Astrocyte of the hippocampus (primary cell): ENCODE results near the gene SLC6A17.

Experiments
- DNase-seq: peaks from one replicate; pipeline ENCODE4 v3.0.0; 2011; ENCODE audit warnings: low read depth, low spot score

Gene SLC6A17

GRCh38 chr1:110203021-110203661, 52.8 kb downstream of the SLC6A17 start:
- peak; percentile 80 for DNase-seq

GRCh38 chr1:110205156-110205555, 54.9 kb downstream of the SLC6A17 start:
- no peak for DNase-seq

- no peak for DNase-seq
These were observed 55.4 kb downstream of the SLC6A17 start for GRCh38 chr1:110205591-110206155.

GRCh38 chr1:110206261-110206920, 56.1 kb downstream of the SLC6A17 start:
- no peak for DNase-seq

GRCh38 chr1:110207831-110208230, 57.5 kb downstream of the SLC6A17 start:
- peak; percentile 77 for DNase-seq

GRCh38 chr1:110208916-110209645, 58.8 kb downstream of the SLC6A17 start:
- DNase-seq: no peak

- peak; percentile 65 for DNase-seq
These were observed 59.7 kb downstream of the SLC6A17 start, which contains the start of gene KCNC4 for GRCh38 chr1:110209715-110210603. Gene KCNC4 (plus strand): TSS chr1:110210314. CDS start chr1:110211500, 1,186 bp downstream.

GRCh38 chr1:110210604-110211495, 60.6 kb downstream of the SLC6A17 start:
- peak; percentile 60 for DNase-seq

- DNase-seq: no peak
These were observed 61.3 kb downstream of the SLC6A17 start for GRCh38 chr1:110211496-110212168.

GRCh38 chr1:110212169-110213142, 62.2 kb downstream of the SLC6A17 start:
- DNase-seq: no peak

- DNase-seq: no peak
These were observed 62.8 kb downstream of the SLC6A17 start for GRCh38 chr1:110213143-110213540.

- no peak for DNase-seq
These were observed 64.4 kb downstream of the SLC6A17 start for GRCh38 chr1:110214454-110215404.

- no peak for DNase-seq
These were observed 65.6 kb downstream of the SLC6A17 start for GRCh38 chr1:110215621-110216515.

- DNase-seq: no peak
These were observed 66.7 kb downstream of the SLC6A17 start for GRCh38 chr1:110216844-110217444.

GRCh38 chr1:110218137-110218536, 67.8 kb downstream of the SLC6A17 start:
- DNase-seq: no peak

GRCh38 chr1:110218739-110219138, 68.4 kb downstream of the SLC6A17 start:
- DNase-seq: peak; percentile 44
